Measurements from ENCODE around the gene RBP5. TPM values are rescaled to one million over a fixed set of nuclear protein-coding genes. Genes with fewer than 3 reads are reported as not detected.

RBP5 gene
- total RNA-seq, 1 experiment from 2014 or later: not detected

DNA sequence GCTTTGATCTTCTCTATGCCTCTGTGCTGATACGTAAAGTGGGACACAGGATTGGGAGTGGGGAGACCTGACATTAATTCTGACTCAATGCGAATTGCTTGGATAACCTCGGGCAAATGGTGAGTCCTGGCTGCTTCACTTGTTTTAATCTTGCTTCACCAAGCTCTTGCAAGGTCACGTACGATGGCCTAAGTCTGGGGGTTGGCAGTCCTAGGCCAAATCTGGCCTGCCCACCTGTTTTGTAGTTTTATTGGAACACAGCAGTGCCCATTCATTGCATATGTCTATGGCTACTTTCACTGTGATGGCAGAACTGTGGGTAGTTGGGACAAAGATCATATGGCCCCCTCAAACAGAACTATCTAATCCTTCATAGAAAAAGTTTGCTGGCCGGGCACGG is 14.9 kb upstream of the RBP5 start:
- intact Hi-C loops (cut with micrococcal nuclease; ENCODE audit: unreplicated experiment): loop anchor here (2.0 kb wide), 1 partner anchor 317 kb away; no protein-coding TSS in a partner anchor
- BruUV-seq (replicated peaks): no TSS peak
- Histone ChIP-seq H3K4me1 (ENCODE audit: insufficient read depth, low read length, poor library complexity, severe bottlenecking) (no peaks in the 10 kb centered on the region), H3K36me3 (ENCODE audit: insufficient read depth, low read length, poor library complexity, severe bottlenecking) (no peaks in the 10 kb centered on the region), H3K9me3 (ENCODE audit: low read depth, low read length, poor library complexity, severe bottlenecking) (no peaks in the 10 kb centered on the region), H3K27me3 (replicated peaks; ENCODE audit: insufficient read depth, low read depth, low read length, poor library complexity) (no peaks in the 10 kb centered on the region), H3K4me3 (ENCODE audit: low read depth, low read length, poor library complexity, severe bottlenecking) (no peak overlapping the region), H3K27ac (ENCODE audit: low read depth, low read length, poor library complexity, severe bottlenecking) (no peak overlapping the region)
- ChIA-PET CTCF (no interaction called here), POLR2A (ENCODE audit: low non-redundant PET) (no interaction called here)
- DNase-seq (ENCODE audit: low spot score): no peak
- no peak for TF ChIP-seq EZH2 (IDR thresholded peaks at IDR 0.05; ENCODE audit: borderline replicate concordance, low read depth, low read length, poor library complexity, severe bottlenecking)
- TF ChIP-seq, protein P1, sequence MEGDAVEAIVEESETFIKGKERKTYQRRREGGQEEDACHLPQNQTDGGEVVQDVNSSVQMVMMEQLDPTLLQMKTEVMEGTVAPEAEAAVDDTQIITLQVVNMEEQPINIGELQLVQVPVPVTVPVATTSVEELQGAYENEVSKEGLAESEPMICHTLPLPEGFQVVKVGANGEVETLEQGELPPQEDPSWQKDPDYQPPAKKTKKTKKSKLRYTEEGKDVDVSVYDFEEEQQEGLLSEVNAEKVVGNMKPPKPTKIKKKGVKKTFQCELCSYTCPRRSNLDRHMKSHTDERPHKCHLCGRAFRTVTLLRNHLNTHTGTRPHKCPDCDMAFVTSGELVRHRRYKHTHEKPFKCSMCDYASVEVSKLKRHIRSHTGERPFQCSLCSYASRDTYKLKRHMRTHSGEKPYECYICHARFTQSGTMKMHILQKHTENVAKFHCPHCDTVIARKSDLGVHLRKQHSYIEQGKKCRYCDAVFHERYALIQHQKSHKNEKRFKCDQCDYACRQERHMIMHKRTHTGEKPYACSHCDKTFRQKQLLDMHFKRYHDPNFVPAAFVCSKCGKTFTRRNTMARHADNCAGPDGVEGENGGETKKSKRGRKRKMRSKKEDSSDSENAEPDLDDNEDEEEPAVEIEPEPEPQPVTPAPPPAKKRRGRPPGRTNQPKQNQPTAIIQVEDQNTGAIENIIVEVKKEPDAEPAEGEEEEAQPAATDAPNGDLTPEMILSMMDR (conservative IDR thresholded peaks at IDR 0.05; ENCODE audit: low read depth, low read length): no peak

DNA sequence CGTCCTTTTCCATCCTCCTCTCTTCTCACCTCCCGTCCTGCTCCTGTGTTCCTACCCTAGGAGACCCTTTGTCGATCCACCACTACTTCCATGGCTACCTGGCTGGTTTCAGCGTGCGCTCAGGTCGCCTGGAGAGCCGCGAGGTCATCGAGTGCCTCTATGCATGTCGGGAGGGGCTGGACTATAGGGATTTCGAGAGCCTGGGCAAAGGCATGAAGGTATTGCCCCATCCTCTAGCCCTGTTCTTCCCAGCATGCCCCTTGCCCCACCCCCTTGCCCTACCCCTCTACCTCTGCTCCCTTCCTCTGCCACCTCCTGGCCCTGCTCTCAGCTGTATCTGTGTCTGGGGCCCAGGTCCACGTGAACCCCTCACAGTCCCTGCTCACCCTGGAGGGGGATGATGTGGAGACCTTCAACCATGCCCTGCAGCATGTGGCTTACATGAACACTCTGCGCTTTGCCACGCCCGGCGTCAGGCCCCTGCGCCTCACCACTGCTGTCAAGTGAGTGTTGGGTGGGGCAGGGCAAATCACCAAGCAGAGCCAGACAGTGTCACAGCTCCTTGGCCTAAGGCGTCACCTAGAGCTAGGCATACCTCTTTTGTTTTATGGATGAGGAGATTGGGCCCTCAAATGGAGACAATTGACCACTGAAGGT is 14.2 kb upstream of the RBP5 start:
- TF ChIP-seq, protein P1 (conservative IDR thresholded peaks at IDR 0.05; ENCODE audit: low read depth, low read length): no peak
- TF ChIP-seq EZH2 (IDR thresholded peaks at IDR 0.05; ENCODE audit: borderline replicate concordance, low read depth, low read length, poor library complexity, severe bottlenecking): no peak
- intact Hi-C loops (cut with micrococcal nuclease; ENCODE audit: unreplicated experiment): loop anchor here (1.0 to 2.0 kb wide), 3 partner anchors 45 to 495 kb away; no protein-coding TSS in a partner anchor
- BruUV-seq (replicated peaks): no TSS peak

GRCh38 chr12:7142056-7142644 is 13.5 kb upstream of the RBP5 start:
- ChIA-PET POLR2A (ENCODE audit: low non-redundant PET) (no interaction called here), CTCF (no interaction called here)
- DNase-seq (ENCODE audit: low spot score): peak; percentile 80
- Histone ChIP-seq H3K27ac (ENCODE audit: low read depth, low read length, poor library complexity, severe bottlenecking) (no peak overlapping the region), H3K9me3 (ENCODE audit: low read depth, low read length, poor library complexity, severe bottlenecking) (no peaks in the 10 kb centered on the region), H3K36me3 (ENCODE audit: insufficient read depth, low read length, poor library complexity, severe bottlenecking) (no peaks in the 10 kb centered on the region), H3K4me3 (ENCODE audit: low read depth, low read length, poor library complexity, severe bottlenecking) (no peak overlapping the region), H3K4me1 (ENCODE audit: insufficient read depth, low read length, poor library complexity, severe bottlenecking) (no peaks in the 10 kb centered on the region), H3K27me3 (replicated peaks; ENCODE audit: insufficient read depth, low read depth, low read length, poor library complexity) (no peaks in the 10 kb centered on the region)
- intact Hi-C loops (cut with micrococcal nuclease; ENCODE audit: unreplicated experiment): loop anchor here (1.0 to 2.0 kb wide), 3 partner anchors 46 to 496 kb away; no protein-coding TSS in a partner anchor
- TF ChIP-seq, protein P1 (conservative IDR thresholded peaks at IDR 0.05; ENCODE audit: low read depth, low read length): peak; percentile 85
- TF ChIP-seq EZH2 (IDR thresholded peaks at IDR 0.05; ENCODE audit: borderline replicate concordance, low read depth, low read length, poor library complexity, severe bottlenecking): no peak
- no TSS peak for BruUV-seq (replicated peaks)

More for the DNA sequence above, 14.2 kb upstream of the RBP5 start:
- Histone ChIP-seq H3K36me3 (ENCODE audit: insufficient read depth, low read length, poor library complexity, severe bottlenecking) (no peaks in the 10 kb centered on the region), H3K4me3 (ENCODE audit: low read depth, low read length, poor library complexity, severe bottlenecking) (no peak overlapping the region), H3K9me3 (ENCODE audit: low read depth, low read length, poor library complexity, severe bottlenecking) (no peaks in the 10 kb centered on the region), H3K4me1 (ENCODE audit: insufficient read depth, low read length, poor library complexity, severe bottlenecking) (no peaks in the 10 kb centered on the region), H3K27me3 (replicated peaks; ENCODE audit: insufficient read depth, low read depth, low read length, poor library complexity) (no peaks in the 10 kb centered on the region), H3K27ac (ENCODE audit: low read depth, low read length, poor library complexity, severe bottlenecking) (no peak overlapping the region)
- ChIA-PET POLR2A (ENCODE audit: low non-redundant PET) (no interaction called here), CTCF (no interaction called here)
- no peak for DNase-seq (ENCODE audit: low spot score)

Data from A673 (cell line).